ENCODE measurements around the gene CAVIN4.

Gene CAVIN4, protein sequence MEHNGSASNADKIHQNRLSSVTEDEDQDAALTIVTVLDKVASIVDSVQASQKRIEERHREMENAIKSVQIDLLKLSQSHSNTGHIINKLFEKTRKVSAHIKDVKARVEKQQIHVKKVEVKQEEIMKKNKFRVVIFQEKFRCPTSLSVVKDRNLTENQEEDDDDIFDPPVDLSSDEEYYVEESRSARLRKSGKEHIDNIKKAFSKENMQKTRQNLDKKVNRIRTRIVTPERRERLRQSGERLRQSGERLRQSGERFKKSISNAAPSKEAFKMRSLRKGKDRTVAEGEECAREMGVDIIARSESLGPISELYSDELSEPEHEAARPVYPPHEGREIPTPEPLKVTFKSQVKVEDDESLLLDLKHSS

DNA sequence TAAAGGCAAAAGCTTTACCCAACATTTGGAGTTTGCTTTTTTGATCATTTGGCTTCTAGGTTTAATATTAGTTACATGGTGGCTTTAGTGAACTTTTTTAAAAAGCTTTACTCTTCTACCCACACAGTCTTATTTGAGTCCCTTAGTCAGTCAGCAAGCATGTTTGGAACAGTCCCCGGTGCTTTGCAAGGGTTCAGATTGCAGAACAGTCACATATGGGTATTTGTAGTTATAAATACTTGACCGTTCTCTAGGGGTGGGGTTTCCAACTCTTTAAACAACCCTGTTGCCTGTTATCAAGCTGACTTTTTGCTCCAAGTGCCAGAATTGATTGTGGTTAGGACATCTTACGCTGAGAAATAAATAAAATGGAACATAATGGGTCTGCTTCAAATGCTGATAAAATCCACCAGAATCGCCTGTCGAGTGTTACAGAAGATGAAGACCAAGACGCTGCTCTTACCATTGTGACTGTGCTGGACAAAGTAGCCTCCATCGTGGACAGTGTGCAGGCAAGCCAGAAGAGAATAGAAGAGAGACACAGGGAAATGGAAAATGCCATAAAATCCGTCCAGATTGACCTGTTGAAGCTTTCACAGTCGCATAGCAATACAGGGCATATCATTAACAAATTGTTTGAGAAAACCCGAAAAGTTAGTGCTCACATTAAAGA lies at the start of gene CAVIN4:
Gene CAVIN4, plus strand, starts transcription at position 304 of the 673 bp plus-strand sequence. Its CDS starts 65 bp downstream, at position 369.
- DNase-seq (ENCODE audit: low read depth), result no peak

DNA sequence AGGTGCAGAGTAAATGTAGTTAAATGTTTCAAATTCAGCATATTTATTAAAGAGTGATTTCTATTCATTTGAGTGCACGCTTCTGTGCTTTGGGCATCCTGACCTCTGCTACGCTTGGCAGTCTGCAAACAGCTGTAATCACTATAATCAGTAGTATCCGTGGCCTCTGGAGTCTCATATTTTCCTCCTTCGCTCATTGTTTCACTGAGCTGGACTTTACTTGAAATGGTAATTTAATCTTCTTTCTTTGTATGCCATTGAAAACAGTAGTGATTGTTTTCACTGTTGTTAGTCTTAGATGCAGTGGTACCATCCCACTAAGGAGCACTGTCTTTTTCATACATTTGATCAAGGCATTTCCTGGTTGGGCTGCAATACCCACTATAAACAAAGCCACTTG lies 43.5 kb upstream of the CAVIN4 start:
- DNase-seq (ENCODE audit: low read depth), result no peak

DNA sequence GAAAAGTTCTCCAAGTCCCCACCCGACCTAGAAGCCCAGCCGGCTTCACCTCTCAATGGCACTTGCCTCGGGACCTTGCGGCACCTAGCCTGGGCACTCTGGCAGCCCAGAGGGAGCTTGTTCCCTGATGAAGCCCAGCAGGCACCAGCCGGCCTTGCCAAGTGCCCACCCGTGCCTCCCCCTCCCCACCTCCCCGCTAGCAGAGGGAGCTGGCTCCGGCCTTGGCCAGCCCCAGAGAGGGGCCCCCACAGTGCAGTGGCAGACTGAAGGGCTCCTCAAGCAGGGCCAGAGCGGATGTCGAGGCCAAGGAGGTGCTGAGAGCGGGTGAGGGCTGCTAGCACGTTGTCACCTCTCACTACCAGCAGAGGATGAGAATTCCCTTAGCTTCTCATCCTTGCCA lies 37.6 kb upstream of the CAVIN4 start:
- no peak for DNase-seq (ENCODE audit: low read depth)

DNA sequence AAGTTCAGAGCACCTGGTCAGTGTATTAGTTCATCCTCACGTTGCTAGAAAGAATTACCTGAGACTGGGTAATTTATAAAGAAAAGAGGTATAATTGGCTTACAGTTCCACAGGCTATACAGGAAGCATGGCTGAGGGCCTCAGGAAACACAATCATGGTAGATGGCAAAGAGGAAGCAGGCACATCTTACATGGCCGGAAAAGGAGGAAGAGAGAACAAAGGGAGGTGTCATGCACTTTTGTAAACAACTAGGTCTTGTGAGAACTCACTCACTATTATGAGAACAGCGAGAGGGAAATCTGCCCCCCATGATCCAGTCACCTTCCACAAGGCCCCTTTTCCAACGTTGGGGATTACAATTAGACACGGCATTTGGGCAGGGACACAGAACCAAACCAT lies 28.8 kb upstream of the CAVIN4 start:
- no peak for DNase-seq (ENCODE audit: low read depth)

DNA sequence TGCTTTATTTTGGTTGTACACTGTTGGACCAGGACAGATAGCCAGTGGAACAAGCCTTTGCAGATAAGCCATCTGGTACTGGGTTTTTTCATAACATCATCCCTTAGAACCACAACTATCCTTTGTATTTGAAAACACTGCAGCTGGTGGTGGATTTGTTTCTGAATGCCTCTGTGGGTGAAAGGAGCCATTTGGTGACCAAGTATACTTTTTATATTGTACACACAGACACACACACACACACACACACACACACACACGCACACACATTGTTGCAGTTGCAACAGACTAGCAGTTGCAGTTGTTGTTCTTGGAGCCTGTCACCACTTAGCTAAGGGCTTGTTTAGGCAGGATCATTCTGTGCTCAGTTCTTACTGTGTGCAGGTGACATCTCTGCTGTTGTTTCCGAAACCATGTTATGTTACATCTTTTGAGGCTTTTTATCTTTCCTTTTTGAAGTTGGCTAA lies 22.9 kb upstream of the CAVIN4 start:
- no peak for DNase-seq (ENCODE audit: low read depth)

DNA sequence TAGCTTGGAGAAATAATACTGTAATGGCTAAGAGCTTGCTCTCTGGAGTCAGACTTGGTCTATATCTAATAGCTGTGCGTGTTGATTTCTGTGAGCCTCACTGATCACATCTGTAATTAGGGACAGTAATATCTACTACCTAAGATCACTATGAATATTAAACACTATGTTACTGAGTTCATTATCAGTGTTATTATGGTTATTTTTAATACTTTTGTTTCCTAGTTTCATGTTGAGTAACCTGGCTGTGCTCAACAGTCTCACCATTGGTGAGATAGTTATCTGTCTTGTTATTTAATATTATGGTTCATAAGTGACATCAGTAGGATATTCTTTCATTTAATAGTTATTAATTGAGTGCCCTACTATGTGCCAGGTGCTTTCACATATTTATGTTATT lies 22.4 kb upstream of the CAVIN4 start:
- no peak for DNase-seq (ENCODE audit: low read depth)

DNA sequence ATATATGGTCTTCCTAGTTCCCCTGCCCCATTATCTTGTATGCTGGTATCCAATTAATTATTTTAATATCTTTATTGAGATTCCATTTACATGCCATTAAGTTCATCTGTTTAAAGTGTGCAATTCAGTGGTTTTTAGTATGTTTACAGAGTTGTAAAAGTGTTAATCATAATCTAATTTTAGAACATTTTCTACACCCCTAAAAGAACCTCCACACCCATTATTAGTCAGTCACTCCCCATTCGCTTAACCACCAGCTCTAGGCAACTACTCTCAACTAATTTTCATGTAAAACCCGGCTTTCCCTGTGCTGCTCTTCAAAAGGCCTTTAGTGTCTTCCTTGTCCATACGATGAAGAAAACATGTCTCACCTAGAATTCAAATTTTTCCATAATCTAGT lies 20.8 kb upstream of the CAVIN4 start:
- DNase-seq (ENCODE audit: low read depth), result no peak

DNA sequence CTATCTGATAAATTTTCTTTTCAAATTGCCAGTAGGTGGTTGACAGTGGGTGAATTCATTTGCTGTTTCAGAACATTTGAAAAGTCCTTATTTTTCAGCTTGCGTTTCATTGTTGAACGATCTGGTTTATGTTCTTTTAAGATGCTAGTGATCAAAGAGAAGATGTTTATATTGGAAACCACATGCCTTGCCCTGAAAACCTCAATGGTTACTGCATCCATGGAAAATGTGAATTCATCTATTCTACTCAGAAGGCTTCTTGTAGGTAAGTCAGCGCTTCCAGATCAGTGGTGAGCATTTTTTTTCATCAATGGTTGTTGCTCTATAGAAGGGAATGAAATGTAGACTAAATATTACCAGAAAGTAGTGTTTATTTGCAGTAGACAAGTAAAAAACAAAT lies 16.6 kb upstream of the CAVIN4 start:
- DNase-seq (ENCODE audit: low read depth), result no peak

DNA sequence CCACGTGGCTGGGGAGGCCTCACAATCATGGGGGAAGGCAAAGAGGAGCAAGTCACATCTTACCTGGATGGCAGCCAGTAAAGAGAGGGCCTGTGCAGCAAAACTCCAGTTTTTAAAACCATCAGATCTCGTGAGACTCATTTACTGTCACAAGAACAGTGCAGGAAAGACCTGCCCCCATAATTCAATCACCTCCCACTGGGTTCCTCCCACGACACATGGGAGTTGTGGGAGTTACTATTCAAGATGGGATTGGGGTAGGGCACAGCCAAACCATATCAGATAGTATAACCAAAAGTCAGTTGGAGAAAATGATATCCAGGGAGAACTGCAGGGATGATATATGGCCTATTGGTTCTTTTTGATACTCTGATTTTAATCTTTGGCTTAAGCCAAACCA lies 10.0 kb upstream of the CAVIN4 start:
- no peak for DNase-seq (ENCODE audit: low read depth)

DNA sequence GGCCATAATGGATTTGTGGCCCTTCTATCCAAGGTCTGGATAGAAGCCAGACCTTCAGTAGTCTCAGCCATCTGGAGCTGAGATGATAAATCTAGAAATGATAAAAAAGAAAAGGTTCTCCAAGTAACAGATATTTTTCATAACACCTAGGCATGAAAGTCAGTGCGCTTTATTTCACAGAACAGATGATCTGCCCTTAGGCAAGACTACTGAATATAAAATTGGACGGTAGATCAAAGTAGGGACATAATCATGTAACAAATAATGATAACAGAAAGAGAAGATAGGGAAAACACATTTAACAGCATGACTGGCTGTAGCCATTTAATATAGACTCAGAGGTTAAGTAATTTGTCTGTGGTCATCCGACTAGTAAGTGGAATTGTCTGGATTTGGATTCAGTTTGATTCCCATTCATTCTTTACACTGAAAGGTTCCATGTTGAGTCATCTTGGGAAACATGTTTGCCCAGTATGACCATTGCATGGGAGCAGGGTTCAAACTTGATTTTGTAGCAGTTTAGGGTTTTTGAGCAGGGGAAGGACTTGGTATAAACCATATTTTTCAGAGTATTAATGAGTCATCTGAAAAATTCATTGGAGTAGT lies 4.1 kb upstream of the CAVIN4 start:
- no peak for DNase-seq (ENCODE audit: low read depth)

DNA sequence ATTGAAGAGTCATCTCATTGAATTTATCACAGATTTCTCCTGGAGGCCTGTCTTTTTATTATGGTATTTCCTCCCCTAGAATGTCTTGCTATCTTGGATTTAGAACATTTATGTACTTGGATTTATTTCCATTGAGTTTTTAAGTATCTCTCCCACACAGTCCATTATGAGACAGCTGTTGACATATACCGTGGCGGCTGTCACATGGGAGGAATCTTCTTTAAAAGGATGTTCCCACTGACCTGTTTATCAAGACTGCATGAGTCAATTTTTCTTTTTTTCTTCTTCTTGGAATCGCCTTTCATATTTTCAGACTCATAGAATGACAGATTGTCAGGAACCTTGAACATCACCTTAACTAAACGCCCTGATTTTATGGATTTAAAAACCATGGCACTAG lies 2.9 kb upstream of the CAVIN4 start:
- DNase-seq (ENCODE audit: low read depth), result no peak

DNA sequence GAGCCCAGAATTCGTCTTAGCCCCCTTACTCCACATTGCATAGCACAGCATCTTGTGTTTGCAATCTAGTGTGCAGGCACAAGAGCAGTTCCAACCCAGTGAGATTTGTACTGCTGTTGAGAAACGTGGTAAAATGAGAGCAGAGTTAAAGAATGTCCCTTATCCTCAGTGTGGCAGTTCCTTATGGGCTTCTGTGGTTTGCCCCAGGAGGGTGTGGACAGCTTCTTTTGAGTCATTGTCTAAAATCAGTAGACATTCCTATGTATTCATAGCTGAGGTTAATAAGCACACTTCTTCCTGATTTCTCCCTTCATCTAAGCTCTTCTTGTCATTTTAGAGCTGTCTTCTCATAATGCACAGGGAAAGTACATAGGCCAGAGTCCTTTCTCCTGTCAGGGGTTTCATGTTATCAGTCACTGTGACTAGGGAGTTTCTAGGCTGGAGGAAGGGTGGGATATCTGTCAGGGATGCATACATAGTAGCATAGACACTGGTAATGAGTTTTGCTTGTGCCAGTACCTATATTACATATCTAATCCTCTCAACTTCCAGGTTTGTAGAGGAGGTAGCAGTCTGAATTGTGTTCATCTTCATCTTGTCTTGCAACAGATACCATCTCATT lies 2.0 kb upstream of the CAVIN4 start:
- no peak for DNase-seq (ENCODE audit: low read depth)

DNA sequence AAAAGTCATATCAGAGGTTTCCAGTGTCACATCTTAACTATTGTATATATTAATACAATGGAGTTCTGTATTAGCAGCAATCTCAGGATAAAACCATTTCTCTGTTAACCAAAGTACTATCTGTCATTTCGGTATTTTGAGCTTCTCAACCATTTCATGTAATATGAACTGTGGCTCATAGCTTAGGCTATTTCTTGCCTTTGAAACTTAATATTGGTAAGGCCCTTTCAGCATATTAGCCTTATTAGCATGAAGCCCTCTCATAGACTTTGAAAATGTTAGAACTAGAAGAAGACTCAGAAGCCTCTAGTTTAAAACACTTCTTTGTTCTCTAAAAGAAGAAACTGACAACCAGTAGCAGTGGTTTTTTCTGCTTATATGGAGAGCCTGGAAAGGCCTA lies 731 bp downstream of the CAVIN4 start:
- no peak for DNase-seq (ENCODE audit: low read depth)

DNA sequence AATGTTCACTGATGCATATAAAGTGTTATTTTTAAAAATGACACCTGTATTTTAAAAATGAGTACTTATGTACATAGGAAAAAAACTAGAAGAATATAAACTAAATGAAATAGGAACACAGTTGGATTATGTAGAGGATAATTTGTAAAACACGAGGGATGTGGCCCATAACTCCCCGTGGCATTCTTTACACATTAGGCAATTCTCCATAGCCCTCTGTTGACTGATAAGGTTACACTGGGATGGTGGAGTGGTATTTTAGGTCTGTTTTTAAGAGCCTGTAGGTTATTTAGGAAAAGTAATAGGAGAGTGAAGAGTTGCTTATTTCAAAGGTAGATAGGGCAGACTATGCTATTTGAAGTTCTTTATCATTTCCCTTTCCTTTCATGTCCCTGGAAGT lies 1.8 kb downstream of the CAVIN4 start:
- no peak for DNase-seq (ENCODE audit: low read depth)

DNA sequence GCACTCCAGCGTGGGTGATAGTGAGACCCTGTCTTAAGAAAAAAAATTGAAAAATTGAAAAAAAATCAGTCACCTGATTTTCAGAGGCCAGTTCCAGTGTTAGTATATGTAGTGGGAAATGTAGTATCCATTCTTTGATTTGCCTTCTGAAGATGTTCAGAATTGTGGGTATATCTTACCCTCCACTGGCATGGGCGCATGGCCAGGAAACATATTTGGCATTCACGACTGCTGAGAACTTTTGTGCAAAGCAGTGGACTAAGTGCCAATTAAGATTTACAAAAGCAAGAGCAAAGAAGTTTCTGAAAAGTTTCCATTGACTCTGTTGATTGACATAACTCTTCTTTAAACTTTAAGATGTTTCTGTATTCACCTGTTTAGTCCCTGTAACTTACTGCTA lies 2.4 kb downstream of the CAVIN4 start:
- DNase-seq (ENCODE audit: low read depth), result no peak

DNA sequence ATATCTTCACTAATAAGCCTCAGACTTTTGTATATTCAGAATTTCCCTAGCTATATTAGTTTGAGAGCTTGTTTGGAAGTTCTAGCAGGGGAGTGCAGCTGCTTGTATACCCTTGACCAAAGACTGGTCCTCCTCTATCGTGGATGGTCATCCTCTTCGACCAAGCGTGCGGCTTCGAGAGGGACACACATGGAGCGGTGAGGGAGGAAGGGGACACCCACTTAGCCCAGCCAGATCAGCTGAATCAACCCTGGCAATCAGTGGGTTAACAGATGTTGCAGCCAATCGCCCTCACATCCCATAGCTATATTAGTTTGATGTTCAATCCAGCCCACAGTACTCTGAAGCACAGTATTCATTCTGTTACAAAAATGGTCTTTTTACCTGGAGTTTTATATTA lies 3.2 kb downstream of the CAVIN4 start:
- DNase-seq (ENCODE audit: low read depth), result no peak

DNA sequence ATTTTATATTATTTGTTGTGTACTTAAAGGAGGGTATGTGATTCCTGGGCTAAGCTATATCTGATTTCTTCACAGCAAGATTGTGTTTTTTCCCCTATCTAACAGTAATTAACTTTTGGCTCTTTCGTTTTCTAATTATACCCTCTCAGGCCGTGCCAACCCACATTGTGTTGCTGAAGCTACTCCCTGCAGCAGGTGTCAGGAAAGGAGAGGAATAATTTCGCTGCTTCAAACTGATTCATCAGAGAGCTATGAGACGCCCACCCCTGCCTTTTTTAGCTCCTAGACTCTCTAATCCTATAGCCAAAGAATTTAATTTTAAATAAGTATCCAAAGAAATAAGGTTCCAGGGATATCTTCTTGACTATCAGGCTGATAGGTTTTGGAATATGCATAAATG lies 3.8 kb downstream of the CAVIN4 start:
- DNase-seq (ENCODE audit: low read depth), result no peak

DNA sequence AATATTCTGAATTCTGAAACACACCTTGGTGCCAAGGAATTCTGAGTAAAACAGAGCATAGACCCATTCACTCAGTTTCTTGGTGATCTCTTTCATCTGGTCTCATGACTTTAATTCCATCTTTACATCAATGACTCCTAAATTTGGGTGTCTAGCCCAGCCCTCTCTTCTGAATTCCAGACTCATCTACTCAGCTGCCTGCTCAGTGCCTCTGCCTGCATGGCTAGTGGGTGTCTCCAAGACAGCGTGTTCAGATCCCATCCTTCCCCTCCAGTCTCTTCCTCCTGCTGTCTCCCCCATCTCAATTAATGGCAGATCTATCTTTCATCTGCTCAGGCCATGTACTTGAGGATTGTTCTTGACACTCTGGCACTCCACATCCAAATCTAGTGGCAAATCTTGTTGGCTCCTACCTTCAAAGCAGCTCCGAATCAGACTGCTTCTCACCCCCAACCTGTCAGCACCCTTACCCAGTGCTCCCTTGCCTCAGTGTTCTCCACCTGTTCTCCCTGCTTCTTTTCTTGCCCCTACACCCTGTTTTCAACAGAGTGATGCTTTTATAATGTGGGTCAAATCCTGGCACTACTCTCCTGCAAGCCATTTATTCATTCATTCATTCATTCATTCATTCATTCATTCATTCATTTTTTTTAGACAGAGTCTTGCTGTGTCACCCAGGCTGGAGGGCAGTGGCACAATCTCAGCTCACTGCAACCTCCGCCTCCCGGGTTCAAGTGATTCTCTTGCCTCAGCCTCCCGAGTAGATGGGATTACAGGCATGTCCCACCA lies 5.3 kb downstream of the CAVIN4 start:
- DNase-seq (ENCODE audit: low read depth), result no peak

DNA sequence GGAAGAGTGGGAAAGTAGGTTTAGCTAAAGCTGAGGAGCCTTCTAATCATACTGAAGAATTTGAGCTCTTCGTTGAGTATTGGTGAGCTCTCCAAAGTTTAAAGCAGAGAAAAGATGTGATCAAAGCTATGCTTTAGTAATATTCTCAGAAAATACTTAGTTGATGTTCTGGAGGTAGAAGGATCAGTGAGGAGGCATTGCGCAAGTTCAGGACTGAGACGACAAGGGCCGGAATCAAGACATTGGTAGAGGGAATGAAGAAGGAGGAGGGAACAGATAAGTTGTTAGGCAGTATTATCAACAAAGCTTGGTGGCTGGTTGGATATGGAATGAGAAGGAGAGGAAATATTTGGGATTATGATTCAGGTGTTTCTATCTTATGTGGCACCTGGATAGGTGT lies 7.1 kb downstream of the CAVIN4 start:
- no peak for DNase-seq (ENCODE audit: low read depth)

DNA sequence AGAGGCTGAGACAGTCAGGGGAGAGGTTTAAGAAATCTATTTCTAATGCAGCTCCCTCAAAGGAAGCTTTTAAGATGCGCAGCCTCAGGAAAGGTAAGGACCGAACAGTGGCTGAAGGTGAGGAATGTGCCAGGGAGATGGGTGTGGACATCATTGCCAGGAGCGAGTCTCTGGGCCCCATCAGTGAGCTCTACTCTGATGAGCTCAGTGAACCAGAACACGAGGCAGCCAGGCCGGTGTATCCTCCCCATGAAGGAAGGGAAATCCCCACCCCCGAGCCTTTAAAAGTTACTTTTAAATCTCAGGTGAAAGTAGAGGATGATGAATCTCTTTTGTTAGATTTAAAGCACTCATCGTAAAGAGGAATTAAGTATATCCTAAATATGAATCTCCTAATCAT lies 8.2 kb downstream of the CAVIN4 start:
- no peak for DNase-seq (ENCODE audit: low read depth)

DNA sequence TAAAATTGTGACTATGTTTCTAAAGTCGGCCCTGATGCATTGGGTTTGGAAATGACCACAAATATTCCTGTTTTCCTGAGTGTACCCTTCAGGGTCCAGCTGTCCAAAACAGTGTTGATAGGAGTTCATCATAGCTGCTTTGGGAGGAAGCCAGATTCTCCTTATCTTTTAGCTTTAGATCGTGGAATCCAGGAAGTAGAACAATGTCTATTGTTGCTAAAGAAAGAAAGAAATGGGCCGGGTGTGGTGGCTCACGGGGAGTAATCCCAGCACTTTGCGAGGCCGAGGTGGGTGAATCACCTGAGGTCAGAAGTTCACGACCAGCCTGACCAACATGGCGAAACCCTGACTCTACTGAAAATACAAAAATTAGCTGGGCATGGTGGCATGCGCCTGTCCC lies 9.5 kb downstream of the CAVIN4 start:
- DNase-seq (ENCODE audit: low read depth), result no peak

DNA sequence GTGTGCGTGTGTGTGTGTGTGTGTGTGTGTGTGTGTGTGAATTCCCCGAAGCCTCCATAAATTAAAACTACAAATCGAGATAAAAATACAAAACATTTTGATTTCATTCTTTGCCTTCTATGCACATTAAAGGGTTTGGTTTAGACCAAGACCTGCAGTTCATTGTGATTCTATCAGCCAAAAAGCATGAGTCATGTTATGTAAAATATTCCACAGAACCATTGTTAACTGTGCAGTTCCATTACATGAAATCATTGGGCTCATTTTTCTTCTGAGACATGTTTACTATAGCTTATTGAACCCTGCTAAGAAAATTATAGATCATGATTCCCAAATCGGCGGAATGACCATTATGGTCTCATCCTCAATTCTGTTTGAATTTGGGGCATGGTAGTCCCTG lies 11.7 kb downstream of the CAVIN4 start:
- DNase-seq (ENCODE audit: low read depth), result no peak

All from stimulated activated CD8-positive, alpha-beta memory T cell treated with anti-CD3 and anti-CD28 coated beads, Interleukin-12 subunit alpha, Interleukin-12 subunit beta, amount 100 ng/mL, for 4 hours (primary cell).